Breast epithelium (tissue), 3 donors: Measurements from ENCODE around the gene ARID1B.

Experiments
- POLR2A ChIP-seq: fragments of 450-650 bp; IDR thresholded peaks from one replicate; pipeline ENCODE4 v1.6.1; 2016; ENCODE audit warnings: antibody characterized with exemption, mild to moderate bottlenecking, moderate library complexity
- POLR2AphosphoS5 ChIP-seq, 3 donors: sonication (generic); formaldehyde crosslinking; IDR thresholded peaks; one replicate each; pipeline ENCODE4 v1.6.1; 2017; ENCODE audit warnings: antibody characterized with exemption in 3 of 3
- TF ChIP-seq, protein P1 (sequence below), 3 donors: fragments of 450-650 bp; IDR thresholded peaks; one replicate each; pipeline ENCODE4 v1.5.1; 2016 to 2017; ENCODE audit warnings: antibody characterized with exemption in 3 of 3, mild to moderate bottlenecking in 3 of 3, moderate library complexity in 3 of 3

GRCh38 chr6:156839591-156840001, 62.4 kb downstream of the ARID1B start:
- TF ChIP-seq, protein P1, sequence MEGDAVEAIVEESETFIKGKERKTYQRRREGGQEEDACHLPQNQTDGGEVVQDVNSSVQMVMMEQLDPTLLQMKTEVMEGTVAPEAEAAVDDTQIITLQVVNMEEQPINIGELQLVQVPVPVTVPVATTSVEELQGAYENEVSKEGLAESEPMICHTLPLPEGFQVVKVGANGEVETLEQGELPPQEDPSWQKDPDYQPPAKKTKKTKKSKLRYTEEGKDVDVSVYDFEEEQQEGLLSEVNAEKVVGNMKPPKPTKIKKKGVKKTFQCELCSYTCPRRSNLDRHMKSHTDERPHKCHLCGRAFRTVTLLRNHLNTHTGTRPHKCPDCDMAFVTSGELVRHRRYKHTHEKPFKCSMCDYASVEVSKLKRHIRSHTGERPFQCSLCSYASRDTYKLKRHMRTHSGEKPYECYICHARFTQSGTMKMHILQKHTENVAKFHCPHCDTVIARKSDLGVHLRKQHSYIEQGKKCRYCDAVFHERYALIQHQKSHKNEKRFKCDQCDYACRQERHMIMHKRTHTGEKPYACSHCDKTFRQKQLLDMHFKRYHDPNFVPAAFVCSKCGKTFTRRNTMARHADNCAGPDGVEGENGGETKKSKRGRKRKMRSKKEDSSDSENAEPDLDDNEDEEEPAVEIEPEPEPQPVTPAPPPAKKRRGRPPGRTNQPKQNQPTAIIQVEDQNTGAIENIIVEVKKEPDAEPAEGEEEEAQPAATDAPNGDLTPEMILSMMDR (IDR thresholded peaks at IDR 0.05), result no peak
- TF ChIP-seq POLR2A (no peak), POLR2AphosphoS5 (IDR thresholded peaks at IDR 0.05) (no peak)
